Endothelial cell of hepatic sinusoid (primary cell): ENCODE results near the gene CLTB.
"Not testable (repeated sequence)": the region's sequence is repeated elsewhere in the genome, so short reads cannot be mapped to it uniquely, and the experiment has no call there.

Source experiments
- in situ Hi-C: cut with HindIII; loops from 2 replicates; pipeline ENCODE4 v1.10.0; 2017; ENCODE audit warnings: low sequenced_read_pairs

CLTB gene

DNA sequence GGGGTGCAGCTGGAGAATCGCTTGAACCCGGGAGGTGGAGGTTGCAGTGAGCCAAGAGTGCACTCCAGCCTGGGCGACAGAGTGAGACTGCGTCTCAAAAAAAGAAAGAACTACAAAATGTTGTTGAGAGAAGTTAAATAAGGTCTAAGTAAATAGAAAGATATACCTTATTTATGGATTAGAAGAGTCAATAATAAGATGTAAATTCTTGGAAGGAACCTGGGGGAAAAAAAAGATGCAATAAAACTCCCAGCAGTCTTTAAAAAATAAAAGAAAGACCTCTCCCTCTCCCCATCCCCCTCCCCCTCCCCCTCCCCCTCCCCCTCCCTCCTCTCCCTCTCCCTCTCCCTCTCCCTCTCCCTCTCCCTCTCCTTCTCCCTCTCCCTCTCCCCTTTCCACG, 16.4 kb upstream of the CLTB start:
- in situ Hi-C loops = loop anchor here (25.0 kb wide), 1 partner anchor 180 kb away; the partner anchor contains the start of gene GPRIN1

GRCh38 chr5:176429972-176430371, 13.6 kb upstream of the CLTB start:
- in situ Hi-C loops = loop anchor here (25.0 kb wide), 1 partner anchor 182 kb away; the partner anchor contains the start of gene GPRIN1

DNA sequence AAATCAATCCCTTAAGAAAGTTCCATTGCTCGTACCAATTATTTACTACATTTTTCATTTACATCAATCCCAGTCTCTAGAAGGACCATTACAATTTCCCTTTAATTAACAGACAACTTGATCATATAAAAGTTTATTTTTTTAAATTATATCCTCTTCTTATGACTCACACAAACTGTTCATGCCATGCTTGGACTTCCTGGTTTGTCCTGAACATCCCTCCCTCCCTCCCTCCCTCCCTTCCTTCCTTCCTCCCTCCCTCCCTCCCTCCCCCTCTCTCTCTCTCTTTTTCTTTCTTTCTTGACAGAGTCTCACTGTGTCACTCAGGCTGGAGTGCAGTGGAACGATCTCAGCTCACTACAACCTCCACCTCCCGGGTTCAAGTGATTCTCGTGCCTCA, 11.6 kb upstream of the CLTB start:
- in situ Hi-C loops = loop anchor here (25.0 kb wide), 1 partner anchor 184 kb away; the partner anchor contains the start of gene GPRIN1

GRCh38 chr5:176426876-176427275, 10.5 kb upstream of the CLTB start:
- in situ Hi-C loops = loop anchor here (25.0 kb wide), 1 partner anchor 185 kb away; the partner anchor contains the start of gene GPRIN1

- in situ Hi-C loops = loop anchor here (25.0 kb wide), 1 partner anchor 187 kb away; the partner anchor contains the start of gene GPRIN1
Observed at GRCh38 chr5:176425791-176426190, 9.5 kb upstream of the CLTB start.

DNA sequence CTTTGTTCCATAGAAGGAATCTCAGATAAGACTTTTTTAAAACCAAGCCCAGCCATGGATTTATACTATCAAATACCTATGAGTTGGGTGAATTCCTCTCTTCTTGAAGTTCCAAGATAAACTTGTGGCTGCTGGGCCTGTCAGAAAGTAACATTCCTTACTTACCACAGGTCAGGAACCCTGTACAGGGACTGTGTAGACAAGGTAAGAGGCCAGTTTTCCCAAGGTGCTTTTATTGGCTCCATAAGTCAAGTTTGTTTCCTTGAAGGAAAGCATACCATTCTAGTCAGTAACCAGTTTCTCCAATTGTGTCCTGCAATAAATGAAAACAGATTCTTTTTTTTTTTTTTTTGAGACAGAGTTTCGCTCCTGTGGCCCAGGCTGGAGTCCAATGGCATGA, 8.8 kb upstream of the CLTB start:
- in situ Hi-C loops = loop anchor here (25.0 kb wide), 1 partner anchor 187 kb away; the partner anchor contains the start of gene GPRIN1

GRCh38 chr5:176424181-176424580, 7.8 kb upstream of the CLTB start:
- in situ Hi-C loops = loop anchor here (5.0 kb wide), 1 partner anchor 73 kb away; no protein-coding TSS in a partner anchor

- in situ Hi-C loops = loop anchor here (5.0 kb wide), 1 partner anchor 76 kb away; no protein-coding TSS in a partner anchor
Observed at GRCh38 chr5:176420972-176421544, 4.7 kb upstream of the CLTB start.

- in situ Hi-C loops = loop anchor here (5.0 kb wide), 1 partner anchor 77 kb away; no protein-coding TSS in a partner anchor
Observed at GRCh38 chr5:176420086-176420485, 3.7 kb upstream of the CLTB start.

DNA sequence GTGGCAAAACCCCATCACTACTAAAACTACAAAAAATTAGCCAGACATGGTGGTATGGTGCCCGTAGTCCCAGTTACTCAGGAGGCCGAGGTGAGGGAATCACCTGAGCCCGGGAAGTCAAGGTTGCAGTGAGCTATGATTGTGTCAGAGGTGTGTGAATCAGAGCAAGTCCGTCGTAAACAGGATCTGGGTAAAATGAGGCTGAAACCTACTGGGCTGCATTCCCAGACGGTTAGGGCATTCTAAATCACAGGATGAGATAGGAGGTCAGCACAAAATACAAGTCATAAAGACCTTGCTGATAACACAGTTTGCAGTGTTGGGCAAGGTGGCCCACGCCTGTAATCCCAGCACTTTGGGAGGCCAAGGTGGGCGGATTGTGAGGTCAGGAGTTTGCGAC, 1.9 kb upstream of the CLTB start:
- in situ Hi-C loops = no loop called here

- in situ Hi-C loops = no loop called here
Observed at GRCh38 chr5:176416965-176417364, 626 bp upstream of the CLTB start.

GRCh38 chr5:176415240-176415951, 943 bp downstream of the CLTB start:
- in situ Hi-C loops = no loop called here

- in situ Hi-C loops = no loop called here
Observed at GRCh38 chr5:176414704-176415103, 1.6 kb downstream of the CLTB start.

GRCh38 chr5:176413709-176414191, 2.6 kb downstream of the CLTB start:
- in situ Hi-C loops = no loop called here

DNA sequence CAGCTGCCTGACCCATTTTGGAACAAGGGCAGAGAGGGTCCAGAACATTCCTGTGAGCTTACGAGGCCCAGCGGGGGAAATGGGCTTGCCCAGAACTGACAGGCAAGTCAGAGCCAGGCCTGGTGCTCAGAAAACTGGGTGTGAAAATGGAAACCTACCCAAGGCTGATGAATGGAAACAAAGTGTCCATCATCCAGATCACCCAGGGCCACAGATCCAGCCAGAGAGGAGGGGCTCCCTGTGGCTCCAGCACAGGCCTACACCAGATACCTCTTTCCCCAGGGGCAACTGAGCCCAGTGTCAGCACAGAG, 3.1 kb downstream of the CLTB start:
- in situ Hi-C loops = no loop called here

- in situ Hi-C loops = no loop called here
Observed at GRCh38 chr5:176412517-176413254, 3.7 kb downstream of the CLTB start.

DNA sequence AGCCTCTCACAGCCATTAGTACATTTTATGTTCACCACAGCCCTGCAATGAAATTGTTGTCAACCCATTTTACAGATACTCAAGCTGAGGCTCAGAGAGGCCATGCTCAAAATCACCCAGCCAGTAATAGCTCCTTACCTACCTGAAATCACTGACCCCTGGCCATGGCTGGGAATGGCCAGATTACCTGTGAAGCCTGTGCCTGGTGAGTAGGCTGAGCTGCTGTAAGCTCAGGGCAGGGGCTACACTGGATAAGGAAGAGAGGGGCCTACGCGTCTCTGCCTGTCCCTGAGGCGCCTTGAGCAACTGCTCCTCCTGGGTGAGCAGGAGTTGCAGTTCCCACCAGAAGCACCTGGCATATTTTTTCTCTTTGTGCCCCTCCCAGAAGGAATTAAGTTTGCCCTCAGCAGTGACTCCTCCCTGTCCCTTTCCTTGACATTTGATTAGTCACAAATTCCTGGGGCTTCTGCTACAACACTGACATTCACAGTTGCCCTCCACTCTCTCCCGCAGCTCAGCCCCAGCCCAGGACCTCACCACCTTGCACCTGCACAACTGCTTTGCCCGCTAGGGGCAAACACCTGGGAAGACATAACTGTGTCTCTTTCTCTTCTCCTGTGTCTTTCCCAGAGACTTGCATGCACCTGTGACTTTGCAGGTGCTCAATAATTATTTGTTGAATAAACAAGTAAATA, 5.7 kb downstream of the CLTB start:
- in situ Hi-C loops = no loop called here

DNA sequence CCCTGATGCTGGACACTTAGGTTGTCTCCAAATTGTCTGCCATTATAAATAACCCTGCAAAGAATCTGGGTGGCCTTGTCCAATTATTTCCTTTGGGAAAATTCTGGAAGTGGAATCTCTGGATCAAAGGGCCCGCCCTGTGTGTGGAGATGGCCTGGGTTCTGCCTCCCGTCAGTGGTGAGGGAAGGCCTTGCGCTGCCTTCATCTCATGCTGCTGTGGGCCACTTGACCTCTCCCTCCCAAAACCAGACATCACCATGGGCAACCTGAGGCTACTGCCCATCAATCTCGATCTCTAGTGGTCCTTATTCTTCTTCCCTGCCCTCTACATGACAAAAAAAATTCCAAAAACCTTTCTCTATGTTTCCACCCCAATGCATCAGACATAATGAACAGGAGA, 6.6 kb downstream of the CLTB start:
- in situ Hi-C loops = no loop called here

DNA sequence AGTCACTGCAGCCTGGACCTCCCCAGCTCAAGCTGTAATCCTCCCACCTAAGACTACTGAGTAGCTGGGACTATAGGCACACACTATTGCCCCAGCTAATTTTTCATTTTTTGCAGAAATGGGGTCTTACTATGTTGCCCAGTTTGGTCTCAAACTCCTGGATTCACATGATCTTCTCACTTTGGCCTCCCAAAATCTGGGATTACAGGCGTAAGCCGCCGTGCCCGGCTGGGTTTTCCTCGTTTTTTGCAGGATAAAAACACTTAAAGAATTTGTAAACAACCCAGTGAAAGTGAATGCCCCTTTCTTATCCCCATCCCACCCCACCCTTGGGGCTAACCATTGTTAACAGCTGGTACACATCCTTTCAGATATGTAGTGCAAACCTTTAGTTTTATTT, 7.7 kb downstream of the CLTB start:
- in situ Hi-C loops = no loop called here

- in situ Hi-C loops = not testable (repeated sequence)
Observed at GRCh38 chr5:176408252-176408573, 8.1 kb downstream of the CLTB start.
